Measurements from ENCODE around the gene EPS8.

Gene EPS8

DNA sequence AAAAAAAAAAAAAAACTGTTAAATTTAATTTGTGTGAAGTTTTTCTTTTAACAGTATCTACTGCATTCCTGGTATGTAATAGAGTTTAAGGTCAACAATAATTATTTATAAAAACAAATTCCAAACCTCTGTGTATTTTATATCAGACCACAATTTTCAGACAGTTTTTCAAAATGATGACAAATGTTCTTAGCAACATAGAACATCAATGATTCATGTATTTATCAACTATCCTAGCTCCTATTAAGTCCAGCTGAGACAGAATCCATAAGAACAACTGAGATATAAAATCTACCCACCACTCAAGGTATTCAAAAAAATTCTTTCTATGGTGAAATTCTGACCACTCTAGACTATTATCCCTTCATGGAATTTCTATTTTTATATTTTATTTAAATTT is 144.5 kb downstream of the EPS8 start:
- Histone ChIP-seq H3K27me3 (ENCODE audit: control insufficient read depth in 1 of 2, insufficient read depth in 2 of 2, low read length in 2 of 2) (no peaks in the 10 kb centered on the region), H3K9ac (ENCODE audit: low read length in 2 of 2) (no peak overlapping the region), H3K36me3 (ENCODE audit: control insufficient read depth in 2 of 2, insufficient read depth in 2 of 2, low read length in 2 of 2) (peaks cover 4 to 14% of the 10 kb centered on the region in 2 donors), H3K27ac (ENCODE audit: low read length) (no peak overlapping the region), H3K4me1 (ENCODE audit: control insufficient read depth, insufficient read depth, low read length) (no peaks in the 10 kb centered on the region), H3K9me3 (ENCODE audit: control insufficient read depth in 2 of 2, low read length in 2 of 2) (no peaks in the 10 kb centered on the region), H3K4me3 (ENCODE audit: low read length in 2 of 2) (no peak overlapping the region)

DNA sequence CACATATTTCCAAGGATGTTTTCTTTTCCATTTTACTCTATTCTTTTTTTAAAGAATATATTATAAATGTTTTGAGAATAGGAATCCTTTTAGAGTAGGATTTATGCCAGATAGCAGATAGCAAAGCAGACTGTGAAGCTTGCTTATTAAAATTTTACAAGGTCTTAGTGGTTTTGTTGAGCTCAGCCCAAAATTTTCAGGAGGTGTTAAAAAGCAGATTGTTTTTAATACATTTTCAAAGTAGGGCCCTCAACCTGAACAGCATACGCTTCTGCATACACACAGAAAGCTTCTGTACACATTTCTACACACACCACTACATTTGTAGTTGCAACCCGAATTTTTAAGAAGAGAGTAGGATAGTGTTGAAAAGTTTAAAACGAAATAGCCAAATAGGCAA is 151.0 kb downstream of the EPS8 start:
- H3K9me3 ChIP-seq (ENCODE audit: control insufficient read depth in 2 of 2, low read length in 2 of 2), result no peaks in the 10 kb centered on the region
- H3K4me3 ChIP-seq (ENCODE audit: low read length in 2 of 2), result no peak overlapping the region
- H3K9ac ChIP-seq (ENCODE audit: low read length in 2 of 2), result no peak overlapping the region
- peaks cover 4 to 10% of the 10 kb centered on the region in 2 donors for H3K36me3 ChIP-seq (ENCODE audit: control insufficient read depth in 2 of 2, insufficient read depth in 2 of 2, low read length in 2 of 2)
- no peaks in the 10 kb centered on the region for H3K27me3 ChIP-seq (ENCODE audit: control insufficient read depth in 1 of 2, insufficient read depth in 2 of 2, low read length in 2 of 2)
- H3K27ac ChIP-seq (ENCODE audit: low read length), result no peak overlapping the region
- no peaks in the 10 kb centered on the region for H3K4me1 ChIP-seq (ENCODE audit: control insufficient read depth, insufficient read depth, low read length)

DNA sequence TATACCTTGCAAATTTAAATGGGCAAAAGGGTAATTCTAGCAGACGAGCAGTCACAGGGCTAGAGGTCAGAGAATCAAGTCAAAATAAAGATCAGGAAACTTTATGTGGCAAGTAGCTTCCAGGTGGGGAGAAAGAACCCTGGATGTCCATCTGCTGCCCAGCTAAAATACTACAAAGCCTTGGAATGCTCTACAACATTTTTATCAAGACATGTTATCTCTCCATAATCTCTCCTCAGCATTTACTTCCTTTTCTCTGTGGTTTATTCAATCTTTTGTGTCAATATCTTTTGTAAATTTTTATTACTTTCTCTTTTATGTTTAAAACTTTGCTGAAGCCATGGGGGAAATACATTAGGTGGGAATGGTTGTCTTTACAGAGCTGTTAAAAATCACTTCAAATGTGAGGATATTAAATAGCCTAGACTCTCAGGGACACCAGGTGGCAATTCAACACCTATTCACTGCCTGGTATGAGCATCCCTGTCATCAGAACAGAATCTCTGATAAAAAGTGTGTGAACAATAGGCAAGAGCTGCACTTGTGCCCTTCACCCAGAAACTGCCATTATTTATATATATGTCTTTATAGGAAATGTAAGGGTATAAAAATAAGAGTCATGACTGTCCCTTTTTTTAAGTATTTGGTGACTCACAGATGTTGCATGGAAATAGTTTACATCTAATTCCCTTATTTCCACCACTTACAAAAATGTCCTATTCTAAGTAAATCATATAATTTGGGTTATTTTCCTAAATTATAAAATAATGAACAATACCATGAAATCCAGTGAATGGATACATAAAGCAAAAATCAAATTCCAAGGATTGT is 152.9 kb downstream of the EPS8 start:
- H3K9ac ChIP-seq (ENCODE audit: low read length in 2 of 2), result no peak overlapping the region
- no peaks in the 10 kb centered on the region for H3K27me3 ChIP-seq (ENCODE audit: control insufficient read depth in 1 of 2, insufficient read depth in 2 of 2, low read length in 2 of 2)
- no peaks in the 10 kb centered on the region for H3K4me1 ChIP-seq (ENCODE audit: control insufficient read depth, insufficient read depth, low read length)
- no peak overlapping the region for H3K4me3 ChIP-seq (ENCODE audit: low read length in 2 of 2)
- peaks cover 4 to 11% of the 10 kb centered on the region in 2 donors for H3K36me3 ChIP-seq (ENCODE audit: control insufficient read depth in 2 of 2, insufficient read depth in 2 of 2, low read length in 2 of 2)
- no peaks in the 10 kb centered on the region for H3K9me3 ChIP-seq (ENCODE audit: control insufficient read depth in 2 of 2, low read length in 2 of 2)
- no peak overlapping the region for H3K27ac ChIP-seq (ENCODE audit: low read length)

DNA sequence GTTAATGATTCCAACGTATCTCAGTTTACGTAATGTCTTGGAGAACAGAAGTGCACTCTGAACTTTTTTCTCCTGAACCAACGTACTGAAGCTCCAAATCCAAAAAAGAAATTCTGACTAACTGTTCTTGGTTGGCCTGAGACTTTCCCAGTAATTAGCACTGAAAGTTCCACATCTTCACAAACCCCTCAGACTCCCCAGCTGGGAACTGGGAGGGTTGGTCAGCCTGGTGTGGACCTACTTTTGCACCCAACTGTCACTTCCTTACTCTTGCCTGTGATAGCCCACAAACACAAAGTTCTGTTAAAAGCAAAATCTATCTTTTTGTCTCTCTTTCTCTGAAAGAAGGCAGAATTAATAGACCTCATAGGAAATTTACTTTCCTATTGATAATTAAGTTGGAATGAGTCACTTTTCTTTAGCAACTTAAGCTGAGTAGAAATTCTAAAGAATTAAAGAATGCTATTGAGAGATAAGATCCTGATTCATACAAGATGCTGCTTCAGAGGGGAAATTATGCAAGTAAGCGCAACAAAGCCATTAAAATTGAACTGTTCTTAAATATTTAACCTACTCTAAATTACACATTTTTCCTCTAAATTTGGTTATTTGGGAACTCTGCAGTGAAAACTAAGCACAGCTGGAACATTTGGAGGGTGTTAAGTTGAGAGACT is 155.0 kb downstream of the EPS8 start:
- no peak overlapping the region for H3K9ac ChIP-seq (ENCODE audit: low read length in 2 of 2)
- no peak overlapping the region for H3K27ac ChIP-seq (ENCODE audit: low read length)
- no peaks in the 10 kb centered on the region for H3K9me3 ChIP-seq (ENCODE audit: control insufficient read depth in 2 of 2, low read length in 2 of 2)
- peaks cover 0 to 9% of the 10 kb centered on the region in 2 donors for H3K36me3 ChIP-seq (ENCODE audit: control insufficient read depth in 2 of 2, insufficient read depth in 2 of 2, low read length in 2 of 2)
- no peak overlapping the region for H3K4me3 ChIP-seq (ENCODE audit: low read length in 2 of 2)
- no peaks in the 10 kb centered on the region for H3K27me3 ChIP-seq (ENCODE audit: control insufficient read depth in 1 of 2, insufficient read depth in 2 of 2, low read length in 2 of 2)
- no peaks in the 10 kb centered on the region for H3K4me1 ChIP-seq (ENCODE audit: control insufficient read depth, insufficient read depth, low read length)

DNA sequence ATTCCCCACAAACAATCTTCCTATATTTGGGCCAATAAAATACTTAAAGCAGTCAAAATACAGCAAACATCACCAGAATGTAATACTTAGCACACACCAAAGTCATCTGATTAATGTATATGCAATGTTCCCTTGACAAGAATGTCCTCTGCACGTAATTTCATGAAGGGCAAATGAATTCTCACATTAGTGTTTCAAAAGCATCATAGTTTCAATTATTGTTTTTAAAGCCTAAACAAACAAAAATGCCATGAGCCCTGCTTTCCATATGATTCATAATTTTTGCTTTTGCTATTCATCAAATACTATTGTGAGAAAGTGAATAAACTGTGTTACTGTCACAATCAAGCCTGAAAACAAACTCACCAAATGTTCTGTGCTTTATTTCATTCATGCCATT is 156.0 kb downstream of the EPS8 start:
- Histone ChIP-seq H3K9me3 (ENCODE audit: control insufficient read depth in 2 of 2, low read length in 2 of 2) (no peaks in the 10 kb centered on the region), H3K4me3 (ENCODE audit: low read length in 2 of 2) (no peak overlapping the region), H3K27me3 (ENCODE audit: control insufficient read depth in 1 of 2, insufficient read depth in 2 of 2, low read length in 2 of 2) (no peaks in the 10 kb centered on the region), H3K9ac (ENCODE audit: low read length in 2 of 2) (no peak overlapping the region), H3K27ac (ENCODE audit: low read length) (no peak overlapping the region), H3K4me1 (ENCODE audit: control insufficient read depth, insufficient read depth, low read length) (peaks cover 2% of the 10 kb centered on the region), H3K36me3 (ENCODE audit: control insufficient read depth in 2 of 2, insufficient read depth in 2 of 2, low read length in 2 of 2) (peaks cover 0 to 9% of the 10 kb centered on the region in 2 donors)

DNA sequence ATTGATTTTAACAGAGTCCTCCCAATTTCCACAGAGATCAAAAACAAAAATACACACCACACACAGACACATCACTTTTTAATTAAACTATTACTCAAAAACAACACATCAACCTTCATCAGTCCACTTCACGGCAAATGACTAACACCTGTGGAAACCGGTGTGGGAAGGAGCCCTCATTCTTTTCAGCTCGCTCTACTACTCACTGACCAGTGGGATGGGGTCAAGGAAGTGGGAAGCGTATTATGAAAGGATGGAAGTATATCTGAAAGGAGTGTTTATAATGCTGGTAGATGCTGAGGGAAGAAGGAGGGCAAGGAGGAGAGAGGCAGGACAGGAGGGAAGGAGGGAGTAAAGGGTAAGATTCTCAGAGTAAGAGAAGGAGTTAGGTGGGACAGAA is 156.5 kb downstream of the EPS8 start:
- Histone ChIP-seq H3K9me3 (ENCODE audit: control insufficient read depth in 2 of 2, low read length in 2 of 2) (no peaks in the 10 kb centered on the region), H3K4me3 (ENCODE audit: low read length in 2 of 2) (no peak overlapping the region), H3K4me1 (ENCODE audit: control insufficient read depth, insufficient read depth, low read length) (peaks cover 3% of the 10 kb centered on the region), H3K27ac (ENCODE audit: low read length) (no peak overlapping the region), H3K27me3 (ENCODE audit: control insufficient read depth in 1 of 2, insufficient read depth in 2 of 2, low read length in 2 of 2) (no peaks in the 10 kb centered on the region), H3K9ac (ENCODE audit: low read length in 2 of 2) (no peak overlapping the region), H3K36me3 (ENCODE audit: control insufficient read depth in 2 of 2, insufficient read depth in 2 of 2, low read length in 2 of 2) (peaks cover 0 to 9% of the 10 kb centered on the region in 2 donors)

DNA sequence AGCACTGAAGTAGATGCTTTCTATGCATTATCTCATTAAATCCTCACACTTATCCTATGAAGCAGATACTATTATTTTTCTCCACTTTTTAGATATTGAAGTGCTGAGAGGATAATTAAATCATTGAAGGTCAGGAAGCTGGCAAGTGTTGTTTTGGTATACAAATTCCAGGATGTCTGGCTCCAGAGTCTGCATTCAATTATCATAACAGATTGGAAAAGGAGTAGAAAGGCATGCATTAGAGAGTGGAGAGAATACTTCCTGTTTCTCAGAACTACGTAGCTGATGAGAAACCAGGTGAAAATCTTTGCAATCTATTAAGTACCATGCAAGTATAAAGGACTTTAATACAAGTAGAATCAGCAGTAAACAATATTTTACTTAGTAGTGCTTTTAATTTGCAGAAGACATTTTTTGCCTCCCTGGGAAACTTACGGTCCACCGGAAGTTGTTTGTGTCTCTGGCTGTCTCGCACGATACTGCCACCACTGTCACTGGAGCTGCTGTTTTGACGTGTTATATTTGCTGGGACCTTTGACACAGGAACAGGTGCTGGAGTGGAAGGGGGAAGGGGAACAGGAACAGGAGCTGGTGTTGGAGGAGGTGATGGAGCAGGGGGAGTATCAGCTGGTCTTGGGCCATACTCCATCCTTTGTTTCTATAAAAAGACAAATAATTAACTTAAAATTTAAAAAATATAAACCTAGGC is 158.0 kb downstream of the EPS8 start:
- H3K27ac ChIP-seq (ENCODE audit: low read length), result no peak overlapping the region
- H3K4me3 ChIP-seq (ENCODE audit: low read length in 2 of 2), result no peak overlapping the region

DNA sequence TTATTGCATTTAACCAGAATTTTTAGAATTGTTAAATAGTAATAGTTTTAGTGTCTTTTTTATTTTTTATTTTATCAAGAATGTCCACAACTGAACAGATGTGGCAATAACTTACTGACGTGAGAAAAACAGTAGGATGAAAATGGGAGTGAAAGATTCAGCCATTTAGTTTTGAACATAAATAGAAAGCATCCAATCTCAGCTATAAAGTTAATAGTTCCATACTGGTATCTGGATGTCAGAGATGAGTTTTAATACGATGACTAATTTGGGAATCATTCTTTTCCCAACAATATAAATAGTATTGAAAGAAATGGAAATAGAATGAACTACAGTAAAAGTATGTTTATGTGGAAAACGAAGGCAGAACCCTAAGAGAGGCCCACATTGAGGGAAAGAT is 159.4 kb downstream of the EPS8 start:
- H3K27ac ChIP-seq (ENCODE audit: low read length), result no peak overlapping the region
- peaks cover 0 to 9% of the 10 kb centered on the region in 2 donors for H3K36me3 ChIP-seq (ENCODE audit: control insufficient read depth in 2 of 2, insufficient read depth in 2 of 2, low read length in 2 of 2)
- H3K4me1 ChIP-seq (ENCODE audit: control insufficient read depth, insufficient read depth, low read length), result peaks cover 3% of the 10 kb centered on the region
- no peak overlapping the region for H3K9ac ChIP-seq (ENCODE audit: low read length in 2 of 2)
- no peaks in the 10 kb centered on the region for H3K9me3 ChIP-seq (ENCODE audit: control insufficient read depth in 2 of 2, low read length in 2 of 2)
- no peak overlapping the region for H3K4me3 ChIP-seq (ENCODE audit: low read length in 2 of 2)
- no peaks in the 10 kb centered on the region for H3K27me3 ChIP-seq (ENCODE audit: control insufficient read depth in 1 of 2, insufficient read depth in 2 of 2, low read length in 2 of 2)

More for the DNA sequence above, 158.0 kb downstream of the EPS8 start:
- no peak overlapping the region for H3K9ac ChIP-seq (ENCODE audit: low read length in 2 of 2)
- H3K4me1 ChIP-seq (ENCODE audit: control insufficient read depth, insufficient read depth, low read length), result peaks cover 3% of the 10 kb centered on the region
- no peaks in the 10 kb centered on the region for H3K9me3 ChIP-seq (ENCODE audit: control insufficient read depth in 2 of 2, low read length in 2 of 2)
- peaks cover 0 to 9% of the 10 kb centered on the region in 2 donors for H3K36me3 ChIP-seq (ENCODE audit: control insufficient read depth in 2 of 2, insufficient read depth in 2 of 2, low read length in 2 of 2)
- H3K27me3 ChIP-seq (ENCODE audit: control insufficient read depth in 1 of 2, insufficient read depth in 2 of 2, low read length in 2 of 2), result no peaks in the 10 kb centered on the region

DNA sequence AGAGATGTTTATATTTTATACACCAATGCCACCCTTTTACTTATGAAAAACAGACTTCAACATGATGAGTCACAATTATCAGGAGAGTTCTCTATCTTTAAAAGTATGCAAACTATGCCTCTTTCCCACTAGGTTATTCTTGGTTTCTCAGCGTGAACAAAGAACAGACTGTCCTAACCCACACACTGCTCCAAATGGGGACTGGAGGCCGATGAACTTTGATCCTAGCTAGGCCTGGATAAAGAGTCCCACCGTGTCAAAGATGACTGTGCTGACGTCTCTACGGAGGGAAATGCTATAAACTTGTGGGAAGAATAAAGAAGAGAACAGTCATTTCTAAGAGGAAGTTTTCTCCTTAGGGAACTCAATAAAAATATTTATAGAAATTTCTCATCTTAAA is 160.1 kb downstream of the EPS8 start:
- peaks cover 3% of the 10 kb centered on the region for H3K4me1 ChIP-seq (ENCODE audit: control insufficient read depth, insufficient read depth, low read length)
- H3K27ac ChIP-seq (ENCODE audit: low read length), result no peak overlapping the region

DNA sequence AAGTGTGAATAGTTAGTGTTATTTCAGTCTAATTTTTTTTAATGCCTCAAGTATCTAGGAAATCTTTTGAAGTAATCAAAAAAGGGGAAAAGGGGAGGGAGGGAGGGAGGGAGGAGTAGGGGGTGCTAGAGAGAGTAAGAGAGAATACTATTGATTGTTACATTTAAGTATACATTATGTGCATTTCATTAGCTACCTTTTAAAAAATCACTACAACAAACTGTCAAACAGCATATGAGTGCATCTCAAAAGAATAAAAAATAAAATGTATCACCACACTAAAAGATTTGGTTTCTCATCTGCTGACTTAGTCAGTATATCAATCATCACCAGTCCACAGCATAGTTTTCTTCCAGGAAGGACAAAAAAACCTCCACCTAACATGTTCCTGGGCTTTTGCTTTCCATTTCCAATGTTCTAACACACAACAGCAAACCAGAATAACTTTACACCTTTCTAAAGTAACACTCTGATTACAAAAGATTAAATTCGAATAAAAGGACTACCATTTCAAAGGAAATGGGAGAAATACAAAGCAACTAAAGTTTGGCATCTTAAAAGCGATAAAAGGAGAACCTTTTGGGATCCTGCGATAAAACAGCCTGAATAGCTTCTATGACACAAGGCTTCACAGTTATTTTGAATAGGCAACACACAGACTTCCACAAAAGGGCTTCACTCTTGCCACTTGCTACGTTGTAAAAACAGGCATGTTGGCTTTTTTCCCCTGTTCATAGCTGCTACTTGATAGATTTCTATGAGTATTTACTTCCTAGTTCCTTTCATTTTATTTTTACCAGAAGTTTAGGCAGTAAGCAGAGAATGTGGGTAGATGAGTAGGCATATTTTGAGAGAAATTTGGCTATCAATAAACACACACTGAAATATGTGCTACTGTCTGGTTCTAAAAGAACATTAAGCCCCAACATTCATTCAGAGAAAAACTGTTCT is 160.9 kb downstream of the EPS8 start:
- Histone ChIP-seq H3K27me3 (ENCODE audit: control insufficient read depth in 1 of 2, insufficient read depth in 2 of 2, low read length in 2 of 2) (no peaks in the 10 kb centered on the region), H3K4me3 (ENCODE audit: low read length in 2 of 2) (peak overlapping the region; percentile 30 to 42), H3K9ac (ENCODE audit: low read length in 2 of 2) (peak overlapping the region; percentile 3 to 64)

More for the DNA sequence above, 160.1 kb downstream of the EPS8 start:
- no peaks in the 10 kb centered on the region for H3K9me3 ChIP-seq (ENCODE audit: control insufficient read depth in 2 of 2, low read length in 2 of 2)
- no peak overlapping the region for H3K4me3 ChIP-seq (ENCODE audit: low read length in 2 of 2)
- H3K9ac ChIP-seq (ENCODE audit: low read length in 2 of 2), result no peak overlapping the region
- H3K36me3 ChIP-seq (ENCODE audit: control insufficient read depth in 2 of 2, insufficient read depth in 2 of 2, low read length in 2 of 2), result peaks cover 1 to 9% of the 10 kb centered on the region in 2 donors
- no peaks in the 10 kb centered on the region for H3K27me3 ChIP-seq (ENCODE audit: control insufficient read depth in 1 of 2, insufficient read depth in 2 of 2, low read length in 2 of 2)

More for the DNA sequence above, 160.9 kb downstream of the EPS8 start:
- Histone ChIP-seq H3K4me1 (ENCODE audit: control insufficient read depth, insufficient read depth, low read length) (peaks cover 3% of the 10 kb centered on the region), H3K36me3 (ENCODE audit: control insufficient read depth in 2 of 2, insufficient read depth in 2 of 2, low read length in 2 of 2) (peaks cover 3 to 9% of the 10 kb centered on the region in 2 donors), H3K9me3 (ENCODE audit: control insufficient read depth in 2 of 2, low read length in 2 of 2) (no peaks in the 10 kb centered on the region), H3K27ac (ENCODE audit: low read length) (peak overlapping the region; percentile 26)
